HEK293 (cell line): ENCODE data around the gene BMPR1A.

Experiments
- CTCF ChIA-PET: fragments of 350-600 bp; formaldehyde crosslinking; extraction: SDS; loops from one replicate; lab custom pipeline; 2021; ENCODE audit warnings: antibody characterized with exemption; lab: Yijun Ruan, JAX
- POLR2A ChIA-PET: fragments of 300-600 bp; formaldehyde crosslinking; extraction: SDS; loops from one replicate; lab custom pipeline; 2020; ENCODE audit warnings: antibody characterized with exemption, inconsistent platforms; lab: Yijun Ruan, JAX
- H3K27ac ChIP-seq: fragments of 200-500 bp; sonication (Bioruptor generic); 2 replicates; pipeline ENCODE4 v1.5.1; 2014; ENCODE audit warnings: low read depth, low read length, control low read depth, inconsistent platforms; ENCODE audit errors: extremely low read depth
- H3K36me3 ChIP-seq, 2 experiments: fragments of 200-500 bp in 1 of 2; sonication (Bioruptor generic) in 1 of 2; 1 replicate in 1 of 2; 2 replicates in 1 of 2; pipeline ENCODE4 v1.5.1; 2014 to 2017; ENCODE audit warnings: inconsistent platforms in 2 of 2, low read length in 2 of 2; ENCODE audit not compliant: control insufficient read depth in 2 of 2, insufficient read depth in 1 of 2
- H3K4me1 ChIP-seq: fragments of 200-500 bp; sonication (Bioruptor generic); 2 replicates; pipeline ENCODE4 v1.5.1; 2014; ENCODE audit warnings: mild to moderate bottlenecking, low read length, inconsistent platforms; ENCODE audit not compliant: control insufficient read depth, insufficient read depth
- H3K4me3 ChIP-seq: 2 replicates; pipeline ENCODE4 v1.5.1; 2011; ENCODE audit warnings: low read depth, mild to moderate bottlenecking, control low read depth, low read length, moderate library complexity
- H3K9me3 ChIP-seq: fragments of 200-500 bp; sonication (Bioruptor generic); 2 replicates; pipeline ENCODE4 v1.5.1; 2014; ENCODE audit warnings: low read depth, low read length, inconsistent platforms; ENCODE audit not compliant: control insufficient read depth, insufficient read depth
- AEBP2 ChIP-seq: fragments of 450-650 bp; formaldehyde crosslinking; IDR thresholded peaks from 2 replicates; pipeline ENCODE4 v1.5.1; 2016; ENCODE audit warnings: missing biosample characterization, missing genetic modification characterization, borderline replicate concordance
- KLF1 ChIP-seq: fragments of 450-650 bp; formaldehyde crosslinking; IDR thresholded peaks from 2 replicates; pipeline ENCODE4 v1.5.1; 2016; ENCODE audit warnings: missing biosample characterization, missing genetic modification characterization
- PRDM1 ChIP-seq: fragments of 450-650 bp; formaldehyde crosslinking; IDR thresholded peaks from 2 replicates; pipeline ENCODE4; 2016; ENCODE audit warnings: missing biosample characterization, missing genetic modification characterization
- RBAK ChIP-seq: fragments of 450-650 bp; formaldehyde crosslinking; IDR thresholded peaks from 2 replicates; pipeline ENCODE4 v1.5.1; 2016; ENCODE audit warnings: missing biosample characterization, missing genetic modification characterization
- SCRT2 ChIP-seq: fragments of 450-650 bp; formaldehyde crosslinking; IDR thresholded peaks from 2 replicates; pipeline ENCODE4 v1.5.1; 2016; ENCODE audit warnings: missing biosample characterization, missing genetic modification characterization
- SP3 ChIP-seq: fragments of 450-650 bp; formaldehyde crosslinking; IDR thresholded peaks from 2 replicates; pipeline ENCODE4 v1.5.1; 2016; ENCODE audit warnings: missing biosample characterization, missing genetic modification characterization
- TCF7L2 ChIP-seq: IDR thresholded peaks from 2 replicates; pipeline ENCODE4 v1.6.1; 2011; ENCODE audit warnings: low read depth, mild to moderate bottlenecking, inconsistent platforms, low read length, moderate library complexity, borderline replicate concordance
- WT1 ChIP-seq: fragments of 450-650 bp; formaldehyde crosslinking; IDR thresholded peaks from 2 replicates; pipeline ENCODE4 v1.5.1; 2016; ENCODE audit warnings: missing biosample characterization, missing genetic modification characterization
- YY2 ChIP-seq: fragments of 450-650 bp; formaldehyde crosslinking; IDR thresholded peaks from 2 replicates; pipeline ENCODE4 v1.5.1; 2016; ENCODE audit warnings: missing biosample characterization, missing genetic modification characterization
- ZBTB20 ChIP-seq: fragments of 450-650 bp; formaldehyde crosslinking; IDR thresholded peaks from 2 replicates; pipeline ENCODE4 v1.5.1; 2016; ENCODE audit warnings: missing biosample characterization, missing genetic modification characterization
- ZBTB44 ChIP-seq: fragments of 450-650 bp; IDR thresholded peaks from 2 replicates; pipeline ENCODE4 v1.5.1; 2018; ENCODE audit warnings: missing biosample characterization, mild to moderate bottlenecking, missing genetic modification characterization
- ZNF121 ChIP-seq: fragments of 450-650 bp; formaldehyde crosslinking; IDR thresholded peaks from 2 replicates; pipeline ENCODE4 v1.5.1; 2016; ENCODE audit warnings: missing biosample characterization, missing genetic modification characterization
- ZNF184 ChIP-seq: fragments of 450-650 bp; IDR thresholded peaks from 2 replicates; pipeline ENCODE4 v1.5.1; 2018; ENCODE audit warnings: missing biosample characterization, mild to moderate bottlenecking, missing genetic modification characterization
- ZNF211 ChIP-seq: fragments of 450-650 bp; formaldehyde crosslinking; IDR thresholded peaks from 2 replicates; pipeline ENCODE4 v1.5.1; 2016; ENCODE audit warnings: low read depth, missing biosample characterization, missing genetic modification characterization
- ZNF214 ChIP-seq: fragments of 450-650 bp; formaldehyde crosslinking; IDR thresholded peaks from 2 replicates; pipeline ENCODE4 v1.5.1; 2017; ENCODE audit warnings: missing biosample characterization, mild to moderate bottlenecking, missing genetic modification characterization, borderline replicate concordance
- ZNF350 ChIP-seq: fragments of 450-650 bp; formaldehyde crosslinking; IDR thresholded peaks from 2 replicates; pipeline ENCODE4 v1.5.0; 2017; ENCODE audit warnings: missing biosample characterization, mild to moderate bottlenecking, missing genetic modification characterization
- ZNF362 ChIP-seq: fragments of 450-650 bp; formaldehyde crosslinking; IDR thresholded peaks from 2 replicates; pipeline ENCODE4 v1.5.1; 2016; ENCODE audit warnings: missing biosample characterization, missing genetic modification characterization
- ZNF391 ChIP-seq: fragments of 450-650 bp; formaldehyde crosslinking; IDR thresholded peaks from 2 replicates; pipeline ENCODE4 v1.5.1; 2016; ENCODE audit warnings: low read depth, missing biosample characterization, missing genetic modification characterization, borderline replicate concordance
- ZNF423 ChIP-seq: fragments of 450-650 bp; formaldehyde crosslinking; IDR thresholded peaks from 2 replicates; pipeline ENCODE4 v1.5.1; 2016; ENCODE audit warnings: missing biosample characterization, missing genetic modification characterization
- ZNF510 ChIP-seq: fragments of 450-650 bp; formaldehyde crosslinking; IDR thresholded peaks from 2 replicates; pipeline ENCODE4 v1.5.1; 2018; ENCODE audit warnings: mild to moderate bottlenecking, missing genetic modification characterization, missing biosample characterization; ENCODE audit not compliant: insufficient replicate concordance
- ZNF529 ChIP-seq: fragments of 450-650 bp; formaldehyde crosslinking; IDR thresholded peaks from 2 replicates; pipeline ENCODE4 v1.5.1; 2017; ENCODE audit warnings: missing genetic modification characterization, missing biosample characterization; ENCODE audit not compliant: insufficient replicate concordance
- ZNF561 ChIP-seq: fragments of 450-650 bp; IDR thresholded peaks from 2 replicates; pipeline ENCODE4 v1.5.1; 2018; ENCODE audit warnings: missing biosample characterization, missing genetic modification characterization, borderline replicate concordance
- ZNF629 ChIP-seq: fragments of 450-650 bp; formaldehyde crosslinking; IDR thresholded peaks from 2 replicates; pipeline ENCODE4 v1.5.1; 2017; ENCODE audit warnings: missing biosample characterization, missing genetic modification characterization
- ZSCAN16 ChIP-seq: fragments of 450-650 bp; formaldehyde crosslinking; IDR thresholded peaks from 2 replicates; pipeline ENCODE4 v1.5.1; 2016; ENCODE audit warnings: missing biosample characterization, missing genetic modification characterization

Gene BMPR1A

GRCh38 chr10:86964847-86965190 is 208.4 kb downstream of the BMPR1A start:
- Histone ChIP-seq H3K4me1 (no peaks in the 10 kb centered on the region; the same call in 1 of the 2 replicates), H3K27ac (no peak overlapping the region), H3K4me3 (no peak overlapping the region), H3K36me3 (no peaks in the 10 kb centered on the region), H3K9me3 (no peaks in the 10 kb centered on the region)
- TF ChIP-seq ZNF214 (tag by site-specific recombination): no peak
- no peak for TF ChIP-seq ZNF510 (tag by site-specific recombination)
- no peak for TF ChIP-seq ZNF629
- TF ChIP-seq ZSCAN16 (tag by site-specific recombination): no peak
- no peak for TF ChIP-seq ZNF561 (tag by site-specific recombination)
- no peak for TF ChIP-seq KLF1 (tag by site-specific recombination)
- no peak for TF ChIP-seq AEBP2 (tag by site-specific recombination)
- no peak for TF ChIP-seq ZNF391
- POLR2A ChIA-PET: no interaction called here
- CTCF ChIA-PET: interaction anchor here (1.9 to 3.1 kb wide), 2 partner anchors 26 to 276 kb away, joined by 4 to 23 read pairs; no protein-coding TSS in a partner anchor

GRCh38 chr10:86965986-86966654 is 209.7 kb downstream of the BMPR1A start:
- no peak overlapping the region for H3K27ac ChIP-seq
- ChIA-PET POLR2A (no interaction called here), CTCF (interaction anchor here (0.5 to 3.1 kb wide), 13 partner anchors 10 to 936 kb away, joined by 3 to 23 read pairs (median 3); no protein-coding TSS in a partner anchor)
- peaks cover 2% of the 10 kb centered on the region; the same call in 1 of the 2 replicates for H3K4me1 ChIP-seq
- H3K36me3 ChIP-seq: no peaks in the 10 kb centered on the region
- TF ChIP-seq ZBTB20 (tag by site-specific recombination) (peak; percentile 65; the same call in 1 of the 2 replicates), PRDM1 (tag by site-specific recombination) (0 out of 2 replicates have a peak, but pooled peaks have one; percentile 11), ZNF423 (tag by site-specific recombination) (no peak), ZBTB44 (tag by site-specific recombination) (no peak)
- H3K9me3 ChIP-seq: no peaks in the 10 kb centered on the region
- H3K4me3 ChIP-seq: no peak overlapping the region

- ChIA-PET CTCF (interaction anchor here (0.7 to 3.1 kb wide), 7 partner anchors 9 to 279 kb away, joined by 3 to 23 read pairs (median 4); no protein-coding TSS in a partner anchor), POLR2A (no interaction called here)
- Histone ChIP-seq H3K36me3 (no peaks in the 10 kb centered on the region), H3K27ac (no peak overlapping the region), H3K4me1 (peaks cover 2% of the 10 kb centered on the region; the same call in 1 of the 2 replicates), H3K4me3 (no peak overlapping the region), H3K9me3 (no peaks in the 10 kb centered on the region)
- TF ChIP-seq ZNF362 (tag by site-specific recombination): no peak
- TF ChIP-seq RBAK: no peak
- TF ChIP-seq ZNF121 (tag by site-specific recombination): no peak
- no peak for TF ChIP-seq ZNF350 (tag by site-specific recombination)
- TF ChIP-seq ZNF184 (tag by site-specific recombination): no peak
- TF ChIP-seq YY2 (tag by site-specific recombination): no peak
- TF ChIP-seq SCRT2 (tag by site-specific recombination): no peak
- TF ChIP-seq ZNF211 (tag by site-specific recombination): no peak
- no peak for TF ChIP-seq SP3 (tag by site-specific recombination)
- TF ChIP-seq TCF7L2: no peak
- TF ChIP-seq WT1: no peak
- TF ChIP-seq ZNF529 (tag by site-specific recombination): no peak
- no peak for TF ChIP-seq ZBTB44 (tag by site-specific recombination)
Observed at GRCh38 chr10:86967481-86967941, 211.1 kb downstream of the BMPR1A start.
